Activated CD8-positive, alpha-beta T cell treated with anti-CD3 and anti-CD28 coated beads for 36 hours (primary cell): ENCODE results near the gene LRRC8A. TPM values are rescaled to one million over a fixed set of nuclear protein-coding genes. Genes with fewer than 3 reads are reported as not detected.
"Not testable (repeated sequence)": the region's sequence is repeated elsewhere in the genome, so short reads cannot be mapped to it uniquely, and the experiment has no call there.

Experiments used
- ATAC-seq: fragments of 200-7000 bp; cut with Tn5 transposase; one replicate; pipeline ENCODE4 v1.10.0; 2021; ENCODE audit warnings: mild to moderate bottlenecking, moderate library complexity
- CTCF ChIA-PET: fragments of 350-600 bp; sonication (Branson Sonifier 250); formaldehyde crosslinking; loops from one replicate; lab custom pipeline; 2021; ENCODE audit warnings: antibody characterized with exemption; lab: Charles Lee
- POLR2A ChIA-PET: fragments of 350-600 bp; sonication (Branson Sonifier 250); formaldehyde crosslinking; loops from one replicate; lab custom pipeline; 2021; ENCODE audit warnings: antibody characterized with exemption; lab: Charles Lee
- DNase-seq: peaks from one replicate; pipeline ENCODE4 v3.0.0-alpha.2; 2020
- H3K27ac Mint-ChIP-seq: one replicate; pipeline ENCODE4 v1.8.0; 2021; ENCODE audit warnings: mild to moderate bottlenecking, mixed read lengths
- H3K27me3 Mint-ChIP-seq: one replicate; pipeline ENCODE4 v1.8.0; 2021; ENCODE audit warnings: mixed read lengths
- H3K36me3 Mint-ChIP-seq: one replicate; pipeline ENCODE4 v1.8.0; 2021; ENCODE audit warnings: low read depth, mixed read lengths
- H3K4me1 Mint-ChIP-seq: one replicate; pipeline ENCODE4 v1.8.0; 2021; ENCODE audit warnings: low read depth, mixed read lengths
- H3K4me3 Mint-ChIP-seq: one replicate; pipeline ENCODE4 v1.8.0; 2021; ENCODE audit warnings: mild to moderate bottlenecking, moderate library complexity, mixed read lengths
- H3K9me3 Mint-ChIP-seq: one replicate; pipeline ENCODE4 v1.8.0; 2021; ENCODE audit warnings: mixed read lengths
- intact Hi-C: fragments of 100-400 bp; cut with micrococcal nuclease; formaldehyde crosslinking; loops from one replicate; pipeline ENCODE4 v1.10.0; 2022
- total RNA-seq, 2 experiments: library from RNA; stranded (reverse); gene quantifications; one replicate each; pipeline ENCODE4 v1.2.3, GENCODE V29; 2021
- TF ChIP-seq, protein P1 (sequence below): fragments of 200-600 bp; IDR thresholded peaks from one replicate; pipeline ENCODE4 v1.8.0; 2022; ENCODE audit warnings: antibody characterized with exemption, mild to moderate bottlenecking

LRRC8A gene
- total RNA-seq, 2 experiments from 2014 or later: 15.1 to 16.2 TPM

DNA sequence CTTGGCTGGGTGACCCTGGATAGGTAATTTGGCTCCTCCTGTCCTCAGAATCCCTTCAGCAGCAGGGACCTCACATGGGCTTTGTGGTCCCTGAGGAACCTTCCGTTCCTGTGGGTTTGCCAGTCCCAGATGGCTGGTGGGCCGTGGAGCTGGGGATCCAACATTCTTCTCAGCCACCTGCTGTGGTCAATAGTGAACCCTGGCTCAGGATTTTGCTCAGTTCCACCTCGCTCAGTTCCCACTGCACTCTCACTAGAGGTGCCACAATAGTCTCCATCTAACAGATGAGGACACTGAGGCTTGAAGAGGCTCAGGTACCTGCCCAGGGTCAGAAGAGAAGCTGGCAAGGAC is 35.3 kb upstream of the LRRC8A start:
- Mint-ChIP-seq H3K27ac (no peak overlapping the region), H3K27me3 (no peaks in the 10 kb centered on the region), H3K9me3 (peaks cover 15% of the 10 kb centered on the region), H3K4me1 (no peaks in the 10 kb centered on the region), H3K4me3 (no peak overlapping the region), H3K36me3 (peaks cover 19% of the 10 kb centered on the region)
- DNase-seq (no peak), ATAC-seq (no peak)
- POLR2A ChIA-PET: no interaction called here
- intact Hi-C loops: no loop called here
- CTCF ChIA-PET: no interaction called here
- TF ChIP-seq, protein P1, sequence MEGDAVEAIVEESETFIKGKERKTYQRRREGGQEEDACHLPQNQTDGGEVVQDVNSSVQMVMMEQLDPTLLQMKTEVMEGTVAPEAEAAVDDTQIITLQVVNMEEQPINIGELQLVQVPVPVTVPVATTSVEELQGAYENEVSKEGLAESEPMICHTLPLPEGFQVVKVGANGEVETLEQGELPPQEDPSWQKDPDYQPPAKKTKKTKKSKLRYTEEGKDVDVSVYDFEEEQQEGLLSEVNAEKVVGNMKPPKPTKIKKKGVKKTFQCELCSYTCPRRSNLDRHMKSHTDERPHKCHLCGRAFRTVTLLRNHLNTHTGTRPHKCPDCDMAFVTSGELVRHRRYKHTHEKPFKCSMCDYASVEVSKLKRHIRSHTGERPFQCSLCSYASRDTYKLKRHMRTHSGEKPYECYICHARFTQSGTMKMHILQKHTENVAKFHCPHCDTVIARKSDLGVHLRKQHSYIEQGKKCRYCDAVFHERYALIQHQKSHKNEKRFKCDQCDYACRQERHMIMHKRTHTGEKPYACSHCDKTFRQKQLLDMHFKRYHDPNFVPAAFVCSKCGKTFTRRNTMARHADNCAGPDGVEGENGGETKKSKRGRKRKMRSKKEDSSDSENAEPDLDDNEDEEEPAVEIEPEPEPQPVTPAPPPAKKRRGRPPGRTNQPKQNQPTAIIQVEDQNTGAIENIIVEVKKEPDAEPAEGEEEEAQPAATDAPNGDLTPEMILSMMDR: no peak

DNA sequence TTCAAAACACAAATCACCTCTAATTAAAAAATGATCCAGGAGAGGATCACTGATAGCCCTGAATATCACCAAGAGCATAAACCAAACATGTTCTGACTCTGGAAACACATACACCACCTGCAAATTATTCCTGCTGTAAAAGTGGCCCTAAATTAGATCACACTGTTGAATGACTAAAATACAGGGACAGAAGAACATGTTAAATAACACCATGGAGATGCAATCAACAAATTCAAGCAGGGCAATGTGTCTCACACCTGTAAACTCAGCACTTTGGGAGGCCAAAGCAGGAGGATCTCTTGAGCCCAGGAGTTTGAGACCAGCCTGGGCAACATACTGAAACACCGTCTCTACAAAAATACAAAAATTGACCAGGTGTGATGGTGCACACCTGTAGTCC is 34.1 kb upstream of the LRRC8A start:
- CTCF ChIA-PET: interaction anchor here (0.7 kb wide), 1 partner anchor 145 kb away, joined by 3 read pairs; no protein-coding TSS in a partner anchor

GRCh38 chr9:128851024-128851423 is 30.9 kb upstream of the LRRC8A start:
- DNase-seq, POLR2A ChIA-PET, H3K4me1 Mint-ChIP-seq, intact Hi-C loops, H3K27ac Mint-ChIP-seq, H3K4me3 Mint-ChIP-seq, ATAC-seq, H3K27me3 Mint-ChIP-seq: not testable (repeated sequence)
- Mint-ChIP-seq H3K36me3 (peaks cover 16% of the 10 kb centered on the region), H3K9me3 (peaks cover 15% of the 10 kb centered on the region)
- CTCF ChIA-PET: interaction anchor here (1.7 to 3.9 kb wide), 2 partner anchors 77 to 142 kb away, joined by 4 to 30 read pairs; no protein-coding TSS in a partner anchor

More for the DNA sequence above, 34.1 kb upstream of the LRRC8A start:
- Mint-ChIP-seq H3K27me3 (no peaks in the 10 kb centered on the region), H3K36me3 (peaks cover 16% of the 10 kb centered on the region), H3K4me3 (no peak overlapping the region), H3K27ac (no peak overlapping the region), H3K4me1 (no peaks in the 10 kb centered on the region), H3K9me3 (peaks cover 15% of the 10 kb centered on the region)
- POLR2A ChIA-PET: no interaction called here
- ATAC-seq (no peak), DNase-seq (no peak)
- intact Hi-C loops: no loop called here
- TF ChIP-seq, protein P1: no peak

- not testable (repeated sequence) for H3K4me1 Mint-ChIP-seq
Observed at GRCh38 chr9:128851779-128852600, 29.9 kb upstream of the LRRC8A start.

GRCh38 chr9:128852646-128853045 is 29.3 kb upstream of the LRRC8A start:
- H3K36me3 Mint-ChIP-seq: peaks cover 16% of the 10 kb centered on the region
- POLR2A ChIA-PET, H3K4me1 Mint-ChIP-seq, DNase-seq, H3K27me3 Mint-ChIP-seq, ATAC-seq, H3K4me3 Mint-ChIP-seq, H3K27ac Mint-ChIP-seq, intact Hi-C loops: not testable (repeated sequence)
- peaks cover 15% of the 10 kb centered on the region for H3K9me3 Mint-ChIP-seq
- CTCF ChIA-PET: interaction anchor here (0.7 to 3.9 kb wide), 6 partner anchors 10 to 141 kb away, joined by 3 to 30 read pairs (median 4); no protein-coding TSS in a partner anchor

More at GRCh38 chr9:128851779-128852600, 29.9 kb upstream of the LRRC8A start:
- POLR2A ChIA-PET, ATAC-seq, H3K27me3 Mint-ChIP-seq, H3K4me3 Mint-ChIP-seq, H3K27ac Mint-ChIP-seq, intact Hi-C loops: not testable (repeated sequence)
- DNase-seq: peak; percentile 26
- H3K9me3 Mint-ChIP-seq: peaks cover 15% of the 10 kb centered on the region
- TF ChIP-seq, protein P1: peak; percentile 64
- CTCF ChIA-PET: interaction anchor here (0.7 to 3.9 kb wide), 6 partner anchors 10 to 141 kb away, joined by 3 to 30 read pairs (median 4); no protein-coding TSS in a partner anchor
- peaks cover 16% of the 10 kb centered on the region for H3K36me3 Mint-ChIP-seq

DNA sequence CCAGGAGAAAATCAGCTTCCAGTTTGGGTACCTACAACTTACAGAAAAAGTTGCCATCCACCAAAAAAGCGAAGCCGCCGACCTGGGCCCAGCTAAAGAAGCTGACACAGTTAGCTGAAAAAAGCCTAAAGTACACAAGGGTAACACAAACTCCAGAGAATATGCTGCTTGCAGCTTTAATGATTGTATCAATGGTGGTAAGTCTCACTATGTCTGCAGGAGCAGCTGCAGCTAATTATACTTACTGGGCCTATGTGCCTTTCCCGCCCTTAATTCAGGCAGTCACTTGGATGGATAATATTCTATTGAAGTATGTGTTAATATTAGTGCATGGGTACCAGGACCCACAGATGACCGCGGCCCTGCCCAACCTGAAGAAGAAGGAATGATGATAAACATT is 27.5 kb upstream of the LRRC8A start:
- H3K27ac Mint-ChIP-seq, ATAC-seq, DNase-seq, H3K4me1 Mint-ChIP-seq, intact Hi-C loops, H3K27me3 Mint-ChIP-seq, POLR2A ChIA-PET, H3K4me3 Mint-ChIP-seq: not testable (repeated sequence)
- CTCF ChIA-PET: interaction anchor here (1.1 to 3.9 kb wide), 2 partner anchors 9 to 74 kb away, joined by 3 to 30 read pairs; no protein-coding TSS in a partner anchor
- Mint-ChIP-seq H3K9me3 (peaks cover 15% of the 10 kb centered on the region), H3K36me3 (peaks cover 16% of the 10 kb centered on the region)

- CTCF ChIA-PET: interaction anchor here (9.1 kb wide), 1 partner anchor 68 kb away, joined by 157 read pairs; no protein-coding TSS in a partner anchor
- H3K4me3 Mint-ChIP-seq, ATAC-seq, H3K4me1 Mint-ChIP-seq, H3K27ac Mint-ChIP-seq, intact Hi-C loops, H3K36me3 Mint-ChIP-seq, DNase-seq, H3K9me3 Mint-ChIP-seq, H3K27me3 Mint-ChIP-seq, POLR2A ChIA-PET: not testable (repeated sequence)
Observed at GRCh38 chr9:128858476-128858875, 23.5 kb upstream of the LRRC8A start.
